Middle frontal gyrus (tissue), 1 donor: ENCODE measurements around the gene SEMA4D.

Experiments
- DNase-seq: peaks from one replicate; pipeline ENCODE4 v3.0.0-alpha.2; 2015; ENCODE audit warnings: low spot score; ENCODE audit errors: extremely low spot score

SEMA4D gene

DNA sequence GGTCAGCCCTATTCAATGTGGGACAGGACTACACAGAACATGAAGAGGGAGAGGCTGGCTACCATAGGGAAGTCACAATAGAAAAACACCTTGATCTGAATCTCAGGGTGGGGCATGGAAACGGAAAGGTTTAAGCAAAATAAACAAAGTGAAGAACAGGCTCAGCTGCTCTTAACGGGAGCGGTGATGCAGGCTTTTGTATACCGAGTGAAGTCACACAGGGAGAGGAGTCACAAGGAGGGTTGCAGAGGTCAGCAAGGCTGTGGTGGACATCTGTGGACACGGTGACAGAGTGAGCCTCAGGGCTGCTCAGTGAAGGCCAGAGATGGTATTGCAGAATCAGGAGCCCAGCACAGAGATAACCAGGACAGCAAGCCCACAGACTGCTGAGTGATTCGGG is 30.6 kb upstream of the SEMA4D start:
- no peak for DNase-seq

DNA sequence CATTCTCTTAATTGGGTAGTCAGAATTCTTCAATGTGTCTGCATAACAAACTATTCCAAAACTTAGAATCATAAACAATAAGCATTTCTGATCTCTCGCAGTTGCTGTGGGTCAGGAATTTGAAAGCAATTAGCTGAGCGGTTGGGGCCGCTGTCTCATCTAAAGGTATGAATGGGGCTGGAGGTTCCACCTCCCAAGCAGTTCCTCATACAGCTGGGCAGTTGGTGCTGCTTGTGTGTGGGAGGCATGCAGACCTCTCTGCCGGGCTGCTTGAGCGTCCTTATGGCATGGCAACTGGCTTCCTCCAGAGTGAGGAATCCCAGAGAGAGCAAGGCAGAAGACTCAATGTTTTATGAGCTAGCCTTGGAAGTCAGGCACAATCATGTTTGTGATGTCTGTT is 30.2 kb upstream of the SEMA4D start:
- DNase-seq = no peak

DNA sequence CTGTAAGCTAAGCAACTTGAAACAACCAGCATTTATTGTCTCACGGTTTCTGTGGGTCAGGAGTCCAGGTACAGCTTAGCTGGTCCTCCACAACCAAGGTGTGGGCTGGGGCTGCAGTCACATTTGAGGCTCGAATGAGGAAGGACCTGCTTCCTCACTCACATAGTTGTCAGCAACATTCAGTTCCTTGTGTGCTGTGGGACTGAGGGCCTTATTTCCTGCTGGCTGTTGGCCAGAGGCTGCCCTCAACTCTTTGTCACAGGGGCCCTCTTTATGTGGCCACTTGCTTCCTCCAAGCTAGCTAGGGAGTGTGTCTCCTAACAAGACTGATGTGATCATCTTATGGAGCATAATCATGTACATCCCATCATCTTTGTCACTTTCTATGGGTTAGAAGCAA is 29.2 kb upstream of the SEMA4D start:
- DNase-seq = no peak

DNA sequence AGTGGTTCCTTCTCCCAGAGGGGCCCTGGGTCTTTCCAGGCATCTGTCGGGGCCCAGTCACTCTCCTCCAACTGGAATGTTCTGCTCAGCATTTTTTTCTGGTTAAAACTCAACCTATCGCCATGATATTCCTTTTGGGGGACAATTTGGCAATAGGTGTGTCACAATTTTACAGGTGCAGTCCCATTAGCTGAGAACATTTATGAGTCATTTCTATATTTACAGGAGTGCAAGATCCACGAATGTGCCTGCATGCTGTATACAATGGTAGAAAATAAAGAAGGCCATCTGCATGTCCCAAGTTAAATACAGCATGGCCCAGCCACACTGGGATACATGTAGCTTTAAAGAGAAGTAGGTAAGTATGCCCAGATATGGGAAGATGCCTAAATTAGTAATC is 28.8 kb upstream of the SEMA4D start:
- DNase-seq = no peak

DNA sequence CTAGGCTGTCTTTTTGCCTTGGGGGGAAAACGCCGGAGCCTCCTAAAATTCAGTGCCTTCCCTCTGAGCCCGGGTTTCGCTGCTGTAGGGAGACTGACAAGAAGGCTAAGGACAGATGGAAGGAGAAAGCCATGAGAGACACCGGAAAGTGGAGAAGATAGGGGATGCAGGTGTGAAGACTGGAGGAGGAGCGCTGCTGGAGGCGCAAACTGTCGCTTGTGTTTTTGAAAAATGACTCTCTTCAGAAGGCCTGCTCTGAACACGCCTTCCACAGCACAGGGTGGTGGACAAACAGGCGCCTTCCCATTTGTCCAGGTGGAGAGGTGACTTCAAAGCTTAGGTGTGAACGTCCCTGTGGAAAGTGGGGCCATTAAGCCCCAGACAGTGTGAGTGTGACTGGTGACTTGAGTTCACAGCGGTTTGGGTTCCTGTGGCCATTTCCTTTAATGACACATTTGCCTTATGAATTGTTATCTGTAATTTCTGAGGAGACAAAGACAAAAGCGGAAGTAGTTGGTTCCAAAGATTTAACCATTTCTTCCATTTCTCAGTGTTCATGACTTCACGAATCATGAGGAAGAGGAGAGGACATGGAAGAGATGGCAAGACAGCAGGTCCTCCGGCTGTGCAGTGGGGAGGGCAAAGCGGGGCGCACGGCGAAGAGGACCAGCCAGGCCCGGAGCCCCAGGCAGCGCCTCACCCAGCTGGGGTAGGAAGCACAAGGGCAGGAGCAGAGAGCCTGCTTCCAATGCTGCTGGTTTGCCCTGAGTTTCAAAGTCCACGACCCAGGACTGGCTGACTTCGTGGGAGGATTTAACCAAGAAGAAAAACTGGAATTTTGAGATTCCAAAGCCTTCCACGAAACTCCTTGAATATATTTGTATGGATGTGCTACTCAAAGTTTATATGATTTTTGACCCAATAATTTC is 27.8 kb upstream of the SEMA4D start:
- no peak for DNase-seq

DNA sequence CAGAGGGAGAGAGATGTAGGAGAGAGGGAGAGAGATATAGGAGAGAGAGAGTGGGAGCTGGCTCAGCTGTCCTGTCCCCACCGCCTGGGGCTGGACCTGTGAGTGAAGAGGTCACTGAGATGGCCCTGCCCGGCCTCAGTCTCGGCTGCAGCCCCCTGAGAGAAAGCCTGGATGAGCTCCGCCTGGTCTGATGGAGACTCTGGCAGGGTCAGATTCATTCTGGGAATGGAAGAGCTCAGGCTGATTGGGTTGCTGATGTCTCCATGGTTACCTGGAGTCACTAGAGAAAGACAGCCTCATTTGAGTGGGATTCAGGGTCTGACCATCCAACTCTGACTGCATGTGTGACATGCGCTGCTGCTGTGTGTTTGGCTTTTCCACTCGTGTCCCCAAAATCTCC is 27.1 kb upstream of the SEMA4D start:
- no peak for DNase-seq

DNA sequence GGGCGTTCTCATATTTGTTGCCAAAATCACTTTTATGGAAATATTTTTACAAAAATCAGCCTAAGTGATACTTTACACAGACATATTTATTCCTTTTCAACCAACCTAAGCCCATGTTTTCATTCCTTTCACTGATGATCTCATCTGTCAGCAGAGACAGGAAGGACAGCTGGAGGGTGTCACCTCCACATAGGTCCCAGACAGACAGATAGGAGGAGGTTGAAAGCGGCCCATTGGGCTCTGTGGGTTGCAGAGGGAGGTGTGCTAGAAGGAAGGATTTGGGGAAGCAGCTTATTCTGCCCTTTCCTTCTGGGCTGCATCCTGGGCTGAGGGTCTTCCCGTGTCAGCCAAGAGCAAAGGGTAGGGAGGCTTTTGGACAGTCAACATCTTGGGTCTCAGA is 26.0 kb upstream of the SEMA4D start:
- DNase-seq = no peak

DNA sequence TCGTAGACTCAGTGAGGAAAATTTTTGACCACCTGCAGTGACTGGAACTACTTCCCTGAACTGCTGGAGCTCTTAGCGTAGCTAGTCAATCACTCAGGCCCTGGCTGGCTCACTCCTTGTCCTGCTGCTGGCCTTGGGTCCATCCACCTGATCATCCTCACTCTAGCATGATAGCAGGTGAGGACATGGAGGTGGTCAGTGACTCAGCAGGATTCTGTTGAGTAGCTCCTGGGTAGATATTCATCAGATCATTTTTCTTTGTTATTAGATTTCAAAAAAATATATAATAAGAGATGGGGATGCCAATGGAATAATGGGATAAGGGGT is 25.0 kb upstream of the SEMA4D start:
- DNase-seq = no peak

DNA sequence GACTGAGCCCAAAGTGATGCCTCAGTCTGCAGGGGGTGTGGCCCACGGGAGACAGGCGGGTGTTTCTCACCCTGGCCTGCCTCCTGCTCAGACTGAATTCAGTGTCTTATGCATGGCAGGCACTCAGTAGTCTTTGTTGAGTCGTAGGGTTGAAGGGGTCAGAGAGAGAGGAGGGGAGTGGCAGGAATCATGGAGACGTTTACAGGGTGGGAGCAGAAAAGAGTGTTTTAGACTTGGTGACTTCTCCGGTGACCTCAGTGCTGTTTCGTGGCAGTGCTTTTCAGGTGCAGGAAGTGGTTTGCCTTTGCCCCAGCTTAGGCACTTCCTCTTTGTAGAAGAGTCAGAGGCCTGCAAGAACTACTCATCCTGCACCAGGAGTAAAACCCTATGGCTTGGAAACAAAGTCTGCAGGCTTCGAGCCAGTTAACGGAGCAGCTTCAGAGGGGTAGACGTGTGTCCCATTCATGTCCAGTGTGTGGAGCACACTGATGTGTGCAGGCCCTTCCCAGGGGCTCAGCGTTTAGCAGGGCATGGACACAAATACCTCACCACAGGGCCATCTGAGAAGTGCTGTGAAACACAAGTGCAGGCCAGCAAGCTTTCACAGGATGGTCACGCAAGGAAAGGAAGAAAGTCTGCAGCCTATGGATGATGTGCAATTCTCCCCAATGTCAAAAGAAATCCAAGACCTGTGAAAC is 24.5 kb upstream of the SEMA4D start:
- no peak for DNase-seq

DNA sequence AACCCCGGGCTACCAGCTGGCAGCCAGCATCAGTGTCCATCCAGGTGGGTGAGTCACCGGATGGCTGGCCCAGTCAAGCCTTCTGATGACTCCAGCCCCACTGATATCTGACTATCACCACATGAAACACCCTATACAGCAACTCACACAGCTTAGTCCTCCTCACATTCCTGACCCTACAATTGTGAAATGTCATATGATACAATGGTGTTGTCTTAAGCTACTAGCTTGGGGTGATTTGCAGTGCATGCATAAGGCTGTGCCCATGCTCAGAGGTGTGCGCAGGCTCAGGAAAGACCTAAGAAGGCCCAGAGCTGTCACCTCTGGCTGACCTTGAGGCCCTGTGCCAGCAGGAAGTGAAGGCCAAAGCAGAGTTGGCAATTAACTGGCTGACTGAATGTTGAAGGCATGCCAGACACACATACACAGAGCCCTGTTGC is 21.5 kb upstream of the SEMA4D start:
- DNase-seq = no peak

DNA sequence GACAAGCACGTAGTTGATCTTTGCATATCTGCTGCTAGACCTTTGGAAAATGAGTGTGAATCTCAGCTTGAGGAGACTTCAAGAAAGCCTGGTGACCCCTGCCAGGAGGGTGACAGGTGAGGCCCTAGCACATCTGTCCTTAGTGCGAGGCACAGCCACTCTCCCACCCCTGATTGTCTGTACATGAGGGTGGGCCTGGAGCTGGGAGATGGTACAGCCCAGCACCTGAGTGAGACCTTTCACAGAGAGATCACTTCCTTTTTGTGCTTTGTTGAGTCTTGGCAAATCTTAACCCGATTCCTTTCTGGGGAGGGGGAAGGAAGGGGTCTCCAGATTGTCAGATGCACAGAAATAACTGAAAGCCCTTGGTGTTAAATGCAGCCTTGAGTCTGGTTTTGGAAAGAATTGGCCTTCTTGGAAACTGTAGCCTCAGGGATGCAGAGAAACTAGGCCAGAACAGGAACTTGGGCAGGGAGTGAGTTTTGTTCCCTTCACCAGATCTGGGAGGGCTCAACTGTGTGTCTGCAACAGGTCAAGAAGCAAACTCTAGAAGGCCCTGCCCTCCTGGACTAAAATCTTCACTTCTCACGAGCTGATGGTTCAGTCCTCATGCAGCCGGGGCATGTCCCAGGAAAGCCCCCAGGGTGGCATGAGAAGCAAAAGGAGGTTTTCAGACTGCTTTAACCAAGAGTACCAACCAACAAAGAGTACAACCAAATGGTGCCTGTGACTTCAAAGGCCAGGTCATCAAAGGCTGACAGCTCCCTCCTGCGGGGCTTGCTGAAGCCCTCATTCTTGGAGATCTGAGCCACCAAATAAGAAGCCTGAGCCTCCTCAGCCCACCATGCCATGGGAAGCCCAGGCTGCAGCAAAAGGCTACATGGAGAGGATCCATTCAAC is 20.8 kb upstream of the SEMA4D start:
- no peak for DNase-seq

DNA sequence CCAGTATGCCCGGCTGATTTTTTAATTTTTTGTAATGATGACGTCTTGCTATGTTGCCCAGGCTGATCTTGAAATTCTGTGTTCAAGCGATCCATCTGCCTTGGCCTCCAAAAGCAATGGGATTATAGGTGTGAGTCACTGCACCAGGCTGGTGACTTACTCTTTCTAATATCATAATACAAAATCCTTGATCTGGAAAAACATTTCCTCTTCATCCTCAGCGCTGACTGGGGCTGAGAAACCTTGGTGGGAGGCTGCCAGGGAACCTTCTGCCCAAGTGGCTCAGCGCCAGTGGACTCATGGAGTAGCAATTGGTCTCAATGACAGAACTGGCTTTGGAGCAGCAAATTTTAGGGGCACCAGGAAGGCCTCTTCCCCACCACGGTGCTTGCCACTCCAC is 17.5 kb upstream of the SEMA4D start:
- DNase-seq = no peak

DNA sequence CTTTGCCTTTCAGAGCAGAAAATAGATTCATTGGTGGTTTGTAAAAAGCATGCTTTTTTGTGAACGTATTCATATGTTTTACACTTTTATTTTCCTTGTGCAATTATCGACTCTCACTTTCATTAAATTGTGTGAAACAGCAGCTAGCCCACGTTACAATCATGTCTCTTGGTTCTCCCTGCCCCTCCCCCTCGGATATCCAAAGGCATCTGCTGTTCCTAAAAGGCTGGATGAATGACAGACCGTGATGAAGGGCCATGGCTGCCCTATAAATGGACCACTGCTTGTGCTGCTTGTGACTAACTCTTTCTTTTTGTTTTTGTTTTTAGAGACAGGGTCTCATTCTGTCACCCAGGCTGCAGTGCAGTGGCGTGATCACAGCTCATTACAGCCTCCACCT is 17.0 kb upstream of the SEMA4D start:
- DNase-seq = no peak

DNA sequence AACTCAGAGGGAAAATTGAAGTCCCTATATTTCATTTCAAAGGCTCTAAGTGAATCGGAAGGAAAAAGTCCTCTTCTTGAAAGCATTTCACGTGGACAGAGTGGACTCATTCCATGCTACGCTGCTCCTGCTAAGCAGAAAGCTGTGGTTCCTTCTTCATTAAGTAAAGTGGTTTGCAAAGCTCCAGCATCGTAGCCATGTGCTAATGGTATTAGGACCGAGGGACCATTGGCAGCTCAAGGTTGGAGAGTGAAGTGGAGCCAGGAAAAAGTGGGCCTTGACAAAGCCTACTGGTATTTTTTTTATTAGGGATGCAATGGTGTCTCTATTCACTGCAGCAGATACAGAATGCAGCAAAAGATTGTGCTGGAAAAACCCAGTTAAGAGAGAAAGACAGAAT is 16.4 kb upstream of the SEMA4D start:
- DNase-seq = no peak

DNA sequence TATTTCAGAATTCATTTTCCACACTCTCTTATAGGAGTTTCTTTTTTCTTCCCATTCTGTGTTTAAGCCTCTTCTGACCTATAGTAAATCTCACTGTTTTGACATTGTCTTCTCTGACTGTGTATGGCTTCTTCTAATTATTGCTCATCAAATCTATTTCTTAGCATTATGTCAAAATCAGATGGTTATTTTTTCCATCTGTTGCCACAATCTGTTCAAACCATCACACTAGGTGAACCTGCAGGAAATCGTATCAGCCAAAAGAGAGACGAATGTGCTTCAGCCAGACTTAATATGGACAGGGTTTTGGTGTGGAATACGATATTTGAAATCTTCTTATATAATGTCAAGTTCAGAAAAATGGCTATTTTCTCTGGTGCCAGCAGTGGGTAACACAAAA is 15.9 kb upstream of the SEMA4D start:
- no peak for DNase-seq

DNA sequence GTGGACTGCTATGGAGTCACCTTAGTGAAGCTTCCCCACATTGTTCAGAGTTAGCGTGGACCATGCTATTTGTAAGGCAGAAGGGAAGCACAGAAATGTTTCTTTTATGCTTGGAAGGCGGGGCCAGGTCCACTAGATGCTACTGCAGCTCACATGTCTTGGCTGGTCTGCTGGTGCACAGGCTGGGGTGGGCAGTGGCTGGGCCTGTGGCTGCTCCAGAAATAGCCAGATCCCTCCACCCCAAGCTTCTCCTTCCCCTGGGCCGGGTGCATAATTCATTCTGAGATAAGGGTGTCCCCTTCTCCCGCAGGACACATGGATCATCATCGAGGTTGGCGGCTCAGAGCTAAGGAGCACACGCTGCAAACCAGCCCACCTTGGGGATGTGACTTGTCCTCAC is 14.5 kb upstream of the SEMA4D start:
- DNase-seq = no peak

DNA sequence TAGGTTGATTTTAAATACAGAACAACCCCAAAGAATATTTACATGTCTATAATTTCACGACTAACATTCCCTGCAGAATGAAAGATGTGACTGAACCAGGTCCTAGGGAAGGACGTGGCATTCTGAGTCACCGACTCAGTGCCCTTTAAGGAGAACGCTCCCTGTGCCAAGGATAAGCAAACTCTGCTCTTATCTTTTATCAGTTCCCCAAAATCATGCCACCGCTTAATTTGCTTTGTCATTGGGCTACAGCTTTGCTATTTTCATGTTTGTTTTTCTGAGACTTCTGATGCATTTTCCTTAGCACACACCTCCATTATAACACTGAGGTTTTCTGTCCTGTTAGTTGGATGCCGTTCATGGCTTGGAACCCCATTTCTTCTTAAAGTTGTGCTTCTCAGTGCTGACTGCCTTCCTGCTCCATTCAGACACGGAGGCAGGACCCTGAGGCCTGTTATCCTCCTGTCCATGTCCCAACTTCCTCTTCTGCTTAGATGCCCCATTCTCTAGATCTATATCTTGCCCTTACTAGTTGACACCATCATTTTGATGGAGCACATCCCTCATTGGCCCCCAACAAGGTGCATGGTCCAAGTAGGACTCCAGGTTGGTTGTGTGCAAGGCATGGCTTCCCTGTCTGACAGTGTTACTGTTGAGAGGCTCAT is 11.2 kb upstream of the SEMA4D start:
- no peak for DNase-seq

DNA sequence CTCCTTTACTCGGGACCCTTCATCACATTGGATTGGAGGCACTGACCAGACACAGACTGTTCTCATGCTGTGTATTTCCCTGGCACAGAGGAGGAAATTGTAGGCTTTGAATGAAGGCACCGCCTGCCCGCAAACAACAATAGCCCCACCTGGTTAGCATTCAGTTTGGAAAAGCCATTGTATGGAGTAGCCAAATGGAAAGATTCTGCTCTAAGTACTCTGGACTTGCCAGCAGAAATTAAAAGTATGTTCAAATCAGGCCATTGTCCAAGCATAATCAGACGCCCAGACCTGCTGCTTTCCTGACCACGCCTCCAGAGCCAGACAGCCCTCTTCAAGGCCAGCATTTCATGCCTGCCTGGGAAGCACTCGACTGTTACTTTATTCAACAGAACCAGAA is 8.0 kb upstream of the SEMA4D start:
- no peak for DNase-seq

DNA sequence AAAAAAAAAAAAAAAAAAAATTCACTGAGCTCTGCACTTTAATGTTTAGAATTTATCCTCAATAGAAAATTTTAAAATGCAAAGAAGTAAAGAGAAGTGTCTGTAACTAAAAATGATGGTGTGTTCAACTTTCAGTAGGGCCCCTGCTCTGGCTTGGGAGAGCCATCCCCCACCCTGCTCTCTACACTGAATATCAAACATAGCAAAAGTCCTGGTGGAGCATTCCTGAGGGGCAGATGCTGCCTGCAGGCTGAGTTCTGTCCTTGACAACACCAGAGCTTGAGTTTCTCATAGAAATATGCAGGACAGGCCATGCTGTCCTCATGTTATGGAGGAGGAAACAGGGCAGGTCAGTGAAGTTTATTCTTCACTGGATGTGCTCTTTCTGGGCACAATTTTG is 7.1 kb upstream of the SEMA4D start:
- DNase-seq = no peak

DNA sequence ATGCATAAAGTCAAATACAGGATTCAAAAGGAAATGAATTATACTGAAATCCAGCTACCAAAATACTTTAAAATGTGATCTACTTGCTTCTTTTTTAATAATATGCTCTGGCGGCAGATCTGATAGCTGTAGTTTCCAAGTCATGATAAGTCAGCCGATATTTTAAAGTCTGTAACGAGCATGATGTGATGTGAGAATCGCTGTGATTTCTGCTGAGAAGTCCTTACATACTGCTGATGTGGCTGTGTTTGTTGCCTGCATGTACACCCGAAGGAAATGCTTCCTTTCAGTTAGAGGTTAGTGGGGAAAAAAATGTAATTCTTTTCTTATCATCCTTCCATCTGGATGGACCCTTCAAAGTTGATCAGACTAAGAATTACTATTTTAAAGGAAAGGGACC is 4.8 kb upstream of the SEMA4D start:
- DNase-seq = no peak

DNA sequence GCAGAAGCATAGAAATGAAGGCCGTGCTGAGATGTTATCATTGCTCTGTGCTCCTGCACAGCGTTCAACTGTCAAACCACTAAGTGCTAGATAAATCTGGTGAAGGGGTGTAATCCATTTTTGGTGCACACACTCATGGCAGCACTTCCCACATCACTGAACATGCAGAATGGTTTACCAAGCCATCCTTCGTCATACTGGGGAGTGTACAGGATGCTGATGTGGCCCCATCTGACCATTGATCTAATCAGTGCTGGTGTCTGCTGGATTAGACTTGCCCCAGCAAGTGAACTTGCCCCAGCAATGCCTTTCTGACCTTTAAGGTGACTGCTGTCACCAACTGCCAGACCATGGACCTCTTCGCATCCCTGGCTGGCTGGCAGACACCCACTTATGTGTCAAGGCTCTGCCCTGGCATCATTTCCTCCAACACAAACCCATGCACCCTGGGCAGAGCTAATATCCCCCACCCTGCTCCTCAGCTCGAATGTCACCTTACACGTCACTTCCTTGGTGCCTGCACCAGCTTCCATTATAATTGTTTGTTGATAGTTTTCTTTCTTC is 4.2 kb upstream of the SEMA4D start:
- no peak for DNase-seq
